Liver (tissue), 9 donors: Measurements from ENCODE around the gene RNF144A. TPM values are rescaled to one million over a fixed set of nuclear protein-coding genes. Genes with fewer than 3 reads are reported as not detected.

ENCODE experiments used
- DNase-seq: peaks from one replicate; pipeline ENCODE4 v3.0.0-alpha.2; 2017; ENCODE audit warnings: low spot score
- H3K27ac ChIP-seq, 2 donors: one replicate each; pipeline ENCODE4 v1.7.0; 2013; ENCODE audit warnings: inconsistent platforms in 2 of 2, low read length in 2 of 2, control low read depth in 1 of 2, low read depth in 1 of 2, mild to moderate bottlenecking in 1 of 2
- H3K27me3 ChIP-seq, 4 donors: one replicate each; pipeline versions ENCODE4 v1.6.1 to v1.7.0; 2013; ENCODE audit warnings: low read length in 3 of 4, inconsistent platforms in 1 of 4, mild to moderate bottlenecking in 1 of 4, moderate library complexity in 1 of 4; ENCODE audit not compliant: control insufficient read depth in 4 of 4, insufficient read depth in 4 of 4
- H3K36me3 ChIP-seq, 4 donors: one replicate each; pipeline versions ENCODE4 v1.6.1 to v1.7.0; 2013; ENCODE audit warnings: low read length in 3 of 4, mild to moderate bottlenecking in 3 of 4, low read depth in 1 of 4, moderate library complexity in 1 of 4; ENCODE audit not compliant: control insufficient read depth in 4 of 4, insufficient read depth in 3 of 4
- H3K4me1 ChIP-seq, 4 donors: one replicate each; pipeline versions ENCODE4 v1.6.1 to v1.7.0; 2013; ENCODE audit warnings: low read length in 3 of 4, mild to moderate bottlenecking in 3 of 4, moderate library complexity in 1 of 4; ENCODE audit not compliant: control insufficient read depth in 4 of 4, insufficient read depth in 4 of 4
- H3K4me3 ChIP-seq, 3 donors: one replicate each; pipeline versions ENCODE4 v1.6.1 to v1.7.0; 2013; ENCODE audit warnings: low read length in 3 of 3, control low read depth in 1 of 3, low read depth in 1 of 3, mild to moderate bottlenecking in 1 of 3
- H3K9ac ChIP-seq, 2 donors: one replicate each; pipeline ENCODE4 v1.7.0; 2013; ENCODE audit warnings: low read length in 2 of 2, mild to moderate bottlenecking in 2 of 2, moderate library complexity in 2 of 2, control low read depth in 1 of 2, low read depth in 1 of 2
- H3K9me3 ChIP-seq, 4 donors: one replicate each; pipeline versions ENCODE4 v1.6.1 to v1.7.0; 2013; ENCODE audit warnings: low read length in 3 of 4; ENCODE audit not compliant: control insufficient read depth in 4 of 4
- ATF3 ChIP-seq: IDR thresholded peaks from 2 replicates; pipeline ENCODE4 v1.6.1; 2016; ENCODE audit warnings: antibody characterized with exemption
- CTCF ChIP-seq: fragments of 150-350 bp; IDR thresholded peaks from 2 replicates; pipeline ENCODE4 v1.5.1; 2017; ENCODE audit warnings: improper control_type of control experiment, low read depth, low read length; ENCODE audit not compliant: missing input control
- EGR1 ChIP-seq, 2 donors: IDR thresholded peaks; 2 replicates each; pipeline ENCODE4 v1.6.1; 2016 to 2018; ENCODE audit warnings: antibody characterized with exemption in 2 of 2, low read depth in 2 of 2
- FOXA1 ChIP-seq: IDR thresholded peaks from 2 replicates; pipeline ENCODE4 v1.6.1; 2016; ENCODE audit warnings: antibody characterized with exemption
- FOXA2 ChIP-seq: IDR thresholded peaks from 2 replicates; pipeline ENCODE4 v1.6.1; 2016; ENCODE audit warnings: antibody characterized with exemption
- GABPA ChIP-seq, 2 donors: IDR thresholded peaks in 1 of 2; conservative IDR thresholded peaks in 1 of 2; 2 replicates each; pipeline ENCODE4 v1.6.1; 2016; ENCODE audit warnings: antibody characterized with exemption in 2 of 2, mild to moderate bottlenecking in 1 of 2, moderate library complexity in 1 of 2
- HNF4A ChIP-seq, 2 donors: conservative IDR thresholded peaks; 2 replicates each; pipeline ENCODE4 v1.6.1; 2016; ENCODE audit warnings: antibody characterized with exemption in 2 of 2, mild to moderate bottlenecking in 2 of 2
- HNF4G ChIP-seq: IDR thresholded peaks from 2 replicates; pipeline ENCODE4 v1.6.1; 2016; ENCODE audit warnings: antibody characterized with exemption
- JUND ChIP-seq, 2 donors: IDR thresholded peaks; 2 replicates each; pipeline ENCODE4 v1.6.1; 2016; ENCODE audit warnings: antibody characterized with exemption in 2 of 2
- MAX ChIP-seq: IDR thresholded peaks from 2 replicates; pipeline ENCODE4 v1.6.1; 2016; ENCODE audit warnings: antibody characterized with exemption
- NR2F2 ChIP-seq: IDR thresholded peaks from 2 replicates; pipeline ENCODE4 v1.6.1; 2016; ENCODE audit warnings: antibody characterized with exemption
- RAD21 ChIP-seq, 2 donors: IDR thresholded peaks; 2 replicates each; pipeline ENCODE4 v1.6.1; 2016; ENCODE audit warnings: antibody characterized with exemption in 2 of 2, mild to moderate bottlenecking in 2 of 2
- REST ChIP-seq: IDR thresholded peaks from 2 replicates; pipeline ENCODE4 v1.6.1; 2016; ENCODE audit warnings: antibody characterized with exemption, mild to moderate bottlenecking
- RXRA ChIP-seq, 2 donors: IDR thresholded peaks; 2 replicates each; pipeline ENCODE4 v1.6.1; 2017 to 2018; ENCODE audit warnings: antibody characterized with exemption in 2 of 2, mild to moderate bottlenecking in 1 of 2
- SP1 ChIP-seq: IDR thresholded peaks from 2 replicates; pipeline ENCODE4 v1.6.1; 2018; ENCODE audit warnings: antibody characterized with exemption, mild to moderate bottlenecking
- TAF1 ChIP-seq: conservative IDR thresholded peaks from 2 replicates; pipeline ENCODE4 v1.6.1; 2016; ENCODE audit warnings: antibody characterized with exemption, mild to moderate bottlenecking
- YY1 ChIP-seq: IDR thresholded peaks from 2 replicates; pipeline ENCODE4 v1.6.1; 2016; ENCODE audit warnings: antibody characterized with exemption, mild to moderate bottlenecking
- ZBTB33 ChIP-seq: IDR thresholded peaks from 2 replicates; pipeline ENCODE4 v1.6.1; 2016; ENCODE audit warnings: antibody characterized with exemption
- WGBS: extraction: QIAGEN DNeasy Blood & Tissue Kit; methylation state at CpG from one replicate; pipeline ENCODE4 v1.1.7; 2013; 5-methylcytosine and 5-hydroxymethylcytosine counted together
- polyA plus RNA-seq, 2 donors: library from polyadenylated mRNA; stranded (reverse) in 1 of 2; unstranded in 1 of 2; fragments of 200-250 nt in 1 of 2; fragments of >200 nt in 1 of 2; fragmentation: Nextera tagmentation in 1 of 2; extraction: Ambion mirVana in 1 of 2; gene quantifications; one replicate each; pipeline versions ENCODE4 v1.2.1 to v1.2.3, GENCODE V29; 2013 to 2015
- total RNA-seq, 2 donors: library from RNA; depleted of rRNA; stranded (reverse); fragments of >200 nt; gene quantifications; one replicate each; pipeline ENCODE4 v1.2.3, GENCODE V29; 2014
- donor health status: healthy.
- donor health status: healthy.
- donor health status: healthy.
- donor health status: healthy.
- donor health status: healthy.

RNF144A gene
- total and polyA plus RNA-seq, 4 donors: 1.0 to 10.4 (median 2.3) TPM

- H3K27ac ChIP-seq: no peak overlapping the region
- H3K4me1 ChIP-seq: peaks cover 0 to 5% (median 4%) of the 10 kb centered on the region in 4 donors
- H3K36me3 ChIP-seq: no peaks in the 10 kb centered on the region
- WGBS: 78% methylated on average over 7 of the region's 7 CpGs
- no peak for DNase-seq
- no peak overlapping the region for H3K4me3 ChIP-seq
- H3K9ac ChIP-seq: no peak overlapping the region
- TF ChIP-seq SP1: no peak
- no peak for TF ChIP-seq JUND (IDR thresholded peaks at IDR 0.05)
- TF ChIP-seq RAD21 (IDR thresholded peaks at IDR 0.05): no peak
- TF ChIP-seq HNF4A (conservative IDR thresholded peaks at IDR 0.05): no peak
- TF ChIP-seq MAX: no peak
- TF ChIP-seq NR2F2: no peak
- TF ChIP-seq YY1: no peak
- no peak for TF ChIP-seq TAF1
- no peak for TF ChIP-seq RXRA (IDR thresholded peaks at IDR 0.05)
- no peak for TF ChIP-seq GABPA (IDR thresholded peaks at IDR 0.05 in 1 of 2, conservative IDR thresholded peaks at IDR 0.05 in 1 of 2)
- TF ChIP-seq REST: no peak
- TF ChIP-seq CTCF: no peak
- TF ChIP-seq HNF4G: no peak
- no peak for TF ChIP-seq FOXA2
- TF ChIP-seq EGR1 (IDR thresholded peaks at IDR 0.05; ENCODE audit: low read depth in 2 of 2): no peak
- TF ChIP-seq FOXA1: no peak
- TF ChIP-seq ATF3: no peak
- no peak for TF ChIP-seq ZBTB33
- H3K27me3 ChIP-seq: no peaks in the 10 kb centered on the region
- H3K9me3 ChIP-seq: no peaks in the 10 kb centered on the region
Measured at GRCh38 chr2:6924924-6925409, 7.8 kb downstream of the RNF144A start.
